ENCODE measurements around the gene TIMM50.

DNA sequence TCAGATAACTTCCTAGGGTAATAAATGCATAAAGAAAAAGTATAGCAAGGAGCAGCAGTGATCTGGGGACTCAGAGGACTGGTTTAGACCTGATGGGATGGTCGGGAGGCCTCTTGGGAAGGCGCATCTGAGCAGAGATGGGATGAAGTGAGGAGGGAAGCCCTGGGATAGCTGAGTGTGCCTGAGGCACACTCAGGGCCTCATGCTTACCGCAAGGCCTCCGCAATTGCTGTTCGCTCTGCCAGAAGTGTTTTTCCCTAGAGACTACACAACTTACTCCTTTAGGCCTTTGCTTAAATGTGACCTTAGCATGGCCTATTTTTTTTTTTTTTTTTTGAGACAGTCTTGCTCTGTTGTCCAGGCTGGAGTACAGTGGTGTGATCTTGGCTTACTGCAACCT, 14.0 kb downstream of the TIMM50 start:
- TF ChIP-seq, protein P1, sequence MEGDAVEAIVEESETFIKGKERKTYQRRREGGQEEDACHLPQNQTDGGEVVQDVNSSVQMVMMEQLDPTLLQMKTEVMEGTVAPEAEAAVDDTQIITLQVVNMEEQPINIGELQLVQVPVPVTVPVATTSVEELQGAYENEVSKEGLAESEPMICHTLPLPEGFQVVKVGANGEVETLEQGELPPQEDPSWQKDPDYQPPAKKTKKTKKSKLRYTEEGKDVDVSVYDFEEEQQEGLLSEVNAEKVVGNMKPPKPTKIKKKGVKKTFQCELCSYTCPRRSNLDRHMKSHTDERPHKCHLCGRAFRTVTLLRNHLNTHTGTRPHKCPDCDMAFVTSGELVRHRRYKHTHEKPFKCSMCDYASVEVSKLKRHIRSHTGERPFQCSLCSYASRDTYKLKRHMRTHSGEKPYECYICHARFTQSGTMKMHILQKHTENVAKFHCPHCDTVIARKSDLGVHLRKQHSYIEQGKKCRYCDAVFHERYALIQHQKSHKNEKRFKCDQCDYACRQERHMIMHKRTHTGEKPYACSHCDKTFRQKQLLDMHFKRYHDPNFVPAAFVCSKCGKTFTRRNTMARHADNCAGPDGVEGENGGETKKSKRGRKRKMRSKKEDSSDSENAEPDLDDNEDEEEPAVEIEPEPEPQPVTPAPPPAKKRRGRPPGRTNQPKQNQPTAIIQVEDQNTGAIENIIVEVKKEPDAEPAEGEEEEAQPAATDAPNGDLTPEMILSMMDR (IDR thresholded peaks at IDR 0.05): no peak
- TF ChIP-seq POLR2AphosphoS5 (IDR thresholded peaks at IDR 0.05; ENCODE audit: insufficient read depth in 1 of 2, low read depth in 1 of 2): no peak

Data from vagina (tissue), 2 donors.